C1 segment of cervical spinal cord (tissue), 14 donors: ENCODE results near the gene RNF208.

ENCODE experiments used
- DNase-seq, 14 donors: peaks; one replicate each; lab custom pipeline; 2025; lab: John Stamatoyannopoulos, UW

The RNF208 gene

DNA sequence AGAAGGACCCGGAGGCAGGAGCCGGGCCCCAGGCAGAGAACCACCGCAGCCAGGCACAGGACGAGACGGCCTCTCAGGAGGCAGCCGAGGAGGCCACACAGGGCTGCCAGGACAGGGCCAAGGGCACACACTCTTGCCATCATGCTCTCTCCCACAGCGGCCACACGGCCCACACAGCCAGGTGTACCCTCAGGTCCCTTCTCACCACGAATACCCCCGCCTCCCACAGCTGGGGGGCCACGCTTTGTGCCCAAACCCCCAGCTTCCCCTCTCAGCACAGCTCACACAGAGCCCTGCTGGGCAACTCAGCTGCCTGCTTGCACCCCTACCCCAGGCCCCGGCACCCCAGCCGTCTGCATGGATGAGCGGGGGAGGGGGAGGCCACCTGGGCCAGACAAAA lies 28.3 kb downstream of the RNF208 start:
- no peak for DNase-seq

DNA sequence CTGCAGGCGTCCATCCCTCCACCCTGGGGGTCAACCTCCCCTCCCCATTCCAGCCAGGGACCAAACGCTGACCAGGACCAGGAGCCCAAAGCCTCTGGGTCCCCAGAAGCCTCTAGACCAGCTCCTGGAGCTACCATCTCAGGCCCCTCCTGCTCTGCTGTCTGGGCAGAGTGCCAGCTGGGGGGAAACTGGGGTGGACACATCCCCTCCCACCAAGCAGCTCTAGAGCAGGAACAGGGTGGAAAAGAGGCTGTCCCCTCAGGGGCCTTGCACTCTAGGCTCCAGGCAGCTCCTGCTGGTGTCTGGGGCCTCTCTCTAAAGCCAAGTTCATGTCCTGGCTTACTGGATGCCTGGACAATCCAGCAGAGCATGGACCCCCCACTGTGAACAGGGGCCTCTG lies 29.2 kb downstream of the RNF208 start:
- no peak for DNase-seq

DNA sequence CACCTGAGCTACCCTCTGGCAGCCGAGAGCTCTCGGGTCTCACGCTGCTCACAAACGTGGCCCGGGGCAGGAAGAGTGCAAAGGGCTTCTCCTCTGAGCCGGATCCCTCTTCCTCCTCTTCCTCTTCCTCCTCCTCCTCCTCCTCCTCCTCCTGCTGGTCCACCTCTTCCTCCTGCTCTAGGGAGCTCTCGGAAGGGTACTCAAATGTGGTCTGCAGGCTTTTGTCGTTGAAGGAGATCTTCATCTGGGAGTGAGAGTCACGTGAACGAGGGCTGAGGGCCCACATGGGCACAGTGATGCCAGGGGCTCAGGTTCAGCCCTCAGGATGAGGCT lies 29.6 kb downstream of the RNF208 start:
- DNase-seq, result no peak

DNA sequence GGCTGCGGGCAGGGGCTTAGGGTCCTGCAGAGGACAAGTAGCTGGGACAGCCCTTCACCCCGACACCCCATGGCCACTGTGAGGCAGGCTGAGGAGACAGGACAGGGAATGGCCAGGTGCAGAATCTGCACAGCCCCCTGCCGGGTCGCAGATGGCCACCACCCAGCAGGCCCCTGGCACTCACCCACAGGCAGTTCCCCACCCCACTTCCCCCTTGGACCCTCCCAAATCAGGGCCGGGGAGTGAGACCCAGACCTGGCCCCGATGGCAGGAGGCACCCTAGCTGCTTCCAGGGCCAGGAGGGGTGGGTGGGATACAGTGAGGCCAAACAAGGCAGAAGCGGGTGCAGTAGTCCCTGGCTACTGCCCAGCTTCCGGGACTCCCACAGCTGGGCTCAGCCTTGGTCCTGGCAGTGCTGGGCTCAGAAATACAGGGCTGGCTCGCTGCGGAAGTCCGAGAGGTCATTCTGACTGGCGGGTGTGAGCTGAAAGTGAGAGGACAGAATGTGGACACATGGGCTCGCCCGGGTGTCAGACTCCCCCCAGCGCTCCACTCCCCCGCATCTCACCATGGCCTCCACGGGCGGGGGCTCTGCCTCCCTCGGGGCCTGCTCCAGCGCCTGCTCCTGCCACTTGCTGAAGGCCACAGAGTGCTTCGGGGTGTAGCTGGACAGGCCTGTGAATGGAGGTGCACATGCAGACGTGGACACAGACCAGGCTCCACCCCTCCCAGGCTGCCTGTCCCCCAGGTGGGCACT lies 30.2 kb downstream of the RNF208 start:
- DNase-seq, result peak in 10 of 14 donors; percentile 29 to 79 (median 46)

DNA sequence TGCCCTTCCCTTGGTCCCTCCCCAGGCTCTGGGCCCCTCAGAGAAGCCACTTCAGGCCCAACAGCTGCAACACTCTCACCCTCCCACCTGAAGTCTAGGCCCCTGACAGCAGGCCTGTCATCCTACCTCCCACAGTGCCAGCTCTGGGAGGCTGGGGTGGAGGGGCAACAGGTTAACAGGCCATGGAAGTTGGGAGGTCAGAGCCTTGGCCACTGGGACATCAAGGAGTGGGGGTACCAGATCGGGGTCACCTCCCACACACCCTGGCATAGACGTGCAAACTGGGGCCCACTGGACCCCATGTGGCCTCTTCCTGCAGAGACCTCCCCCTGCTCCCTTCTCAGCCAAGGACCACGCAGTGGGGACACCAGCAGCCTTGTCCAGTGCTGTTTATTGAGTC lies 30.8 kb downstream of the RNF208 start:
- no peak for DNase-seq

DNA sequence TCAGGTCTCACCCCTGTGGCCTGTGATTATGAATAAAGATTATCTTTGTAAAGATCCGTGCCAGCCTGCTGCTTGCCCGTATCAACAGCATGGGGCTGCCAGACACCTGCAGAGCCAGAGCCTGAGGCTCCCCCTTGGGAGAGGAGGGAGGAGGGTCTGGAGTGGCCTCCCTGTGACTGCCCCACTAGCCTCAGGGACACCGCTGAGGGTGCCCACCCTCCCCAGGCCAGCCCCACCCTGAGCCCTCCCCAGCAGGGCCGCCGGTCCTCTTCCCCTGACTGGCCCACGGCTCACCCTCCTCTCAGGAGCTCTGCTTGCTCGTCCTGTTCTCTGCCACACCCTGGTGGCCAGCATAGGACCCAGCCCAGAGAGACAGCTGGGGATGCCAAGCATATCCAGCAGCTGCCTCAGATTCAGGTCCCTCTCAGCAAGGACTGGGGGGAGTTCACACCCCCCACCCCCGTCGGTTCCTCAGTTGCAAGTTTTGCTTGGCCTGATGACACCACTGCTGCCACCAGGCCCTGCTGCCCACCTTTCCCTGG lies 31.7 kb downstream of the RNF208 start:
- DNase-seq, result peak in 1 of 14 donors; percentile 15

DNA sequence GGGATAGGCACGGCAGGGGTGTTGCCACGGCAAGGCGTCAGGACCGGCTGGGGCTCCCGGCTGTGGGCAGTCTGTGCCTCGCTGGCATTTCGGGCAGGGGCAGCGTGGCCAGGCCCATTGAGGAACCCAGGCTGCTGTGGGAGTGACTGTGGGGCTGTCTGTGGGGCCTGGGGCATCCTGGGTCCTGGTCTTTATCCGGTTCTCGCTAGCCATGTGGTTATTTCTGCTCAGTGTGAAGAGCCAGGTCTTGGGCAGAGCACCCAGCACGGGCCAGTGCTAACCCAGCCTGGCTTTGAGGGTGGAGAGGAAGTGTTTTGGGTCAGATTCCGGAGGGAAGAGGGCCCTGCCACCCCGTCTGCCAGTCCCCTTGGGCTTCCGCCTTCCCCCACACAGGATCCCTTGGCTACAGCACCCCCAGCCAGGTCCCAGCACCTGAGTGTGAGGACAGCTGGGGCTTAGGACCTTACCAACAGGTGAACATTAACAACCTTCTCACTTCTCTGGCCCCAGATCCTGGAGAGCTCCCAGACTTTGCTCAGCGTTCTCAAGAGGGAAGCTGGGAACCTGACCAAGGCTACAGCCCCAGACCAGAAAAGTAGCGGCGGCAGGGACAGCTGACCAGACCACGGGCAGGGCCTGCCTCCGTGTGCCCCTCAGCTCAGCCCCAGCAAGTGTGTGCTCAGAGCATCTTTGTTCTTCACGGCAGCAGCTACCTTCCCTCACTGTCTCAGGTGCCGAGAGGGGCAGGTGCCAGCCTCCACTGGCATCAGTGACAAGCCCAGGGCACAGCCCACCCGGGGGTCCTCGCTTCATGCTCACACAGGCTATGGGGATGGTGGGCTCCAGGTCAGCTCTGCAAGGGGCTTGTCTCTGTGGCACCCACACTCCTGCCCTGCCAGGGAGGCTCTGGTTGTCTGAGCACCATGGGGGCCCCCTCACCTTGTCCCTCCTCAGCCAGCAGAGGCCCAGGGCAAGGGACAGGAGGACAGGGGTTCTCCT lies 32.4 kb downstream of the RNF208 start:
- no peak for DNase-seq

DNA sequence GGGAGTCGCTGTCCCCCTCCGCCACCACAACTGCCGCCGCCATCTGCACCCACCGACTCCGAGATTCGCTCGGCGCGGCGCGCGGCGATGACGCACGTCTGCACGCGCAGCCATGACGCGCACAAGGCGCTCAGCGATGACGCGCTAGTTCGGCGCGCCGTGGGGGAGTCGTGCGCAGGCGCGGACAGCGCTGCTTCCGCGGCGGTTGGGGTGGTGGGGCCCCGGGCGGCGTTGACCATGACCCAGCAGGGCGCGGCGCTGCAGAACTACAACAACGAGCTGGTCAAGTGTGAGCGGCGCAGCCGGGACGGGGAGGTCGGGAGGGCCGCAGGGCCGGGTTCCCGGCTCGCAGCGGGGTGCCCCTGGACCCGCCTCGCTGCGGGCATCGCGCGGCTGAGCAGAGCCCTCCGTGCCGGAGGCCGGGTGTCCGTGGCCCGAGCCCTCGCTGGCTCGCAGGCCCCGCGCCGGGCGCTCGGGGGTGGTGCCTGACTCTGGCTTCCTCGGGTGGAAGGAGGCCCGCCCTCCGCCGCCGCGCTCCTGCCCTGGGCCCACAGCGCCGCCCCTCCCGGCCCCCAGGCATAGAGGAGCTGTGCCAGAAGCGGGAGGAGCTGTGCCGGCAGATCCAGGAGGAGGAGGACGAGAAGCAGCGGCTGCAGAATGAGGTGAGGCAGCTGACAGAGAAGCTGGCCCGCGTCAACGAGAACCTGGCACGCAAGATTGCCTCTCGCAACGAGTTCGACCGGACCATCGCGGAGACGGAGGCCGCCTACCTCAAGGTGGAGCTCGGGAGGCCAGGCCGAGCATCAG lies 33.3 kb downstream of the RNF208 start, which contains the start of the genes ANAPC2 and SSNA1:
Gene ANAPC2 (minus strand): TSS at position 71 of the 807 bp plus-strand sequence. CDS start 28 bp downstream, at position 43.
Gene SSNA1 (plus strand): TSS at position 187 of the 807 bp plus-strand sequence. CDS start 51 bp downstream, at position 238.
- peak; percentile 65 to 97 (median 91) for DNase-seq

DNA sequence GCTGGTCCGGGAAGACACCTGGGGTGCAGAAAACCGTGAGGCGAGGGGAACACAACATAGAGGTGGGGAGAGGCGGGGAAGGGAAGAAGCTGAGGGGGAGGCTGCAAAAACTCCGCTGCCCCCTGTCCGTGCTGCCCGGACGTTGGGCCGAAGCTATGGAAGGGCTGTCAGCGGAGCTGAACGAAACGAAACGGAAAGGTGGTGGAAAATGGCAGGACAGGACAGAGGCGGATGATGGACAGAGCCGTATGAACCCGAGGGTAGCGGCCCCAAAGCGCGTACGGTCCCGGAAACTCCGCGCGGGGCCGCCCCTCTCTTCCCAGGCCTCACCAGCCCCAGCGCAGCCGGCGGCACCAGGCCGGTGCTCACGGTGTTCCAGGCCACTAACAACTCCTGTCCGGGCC lies 34.0 kb downstream of the RNF208 start:
- DNase-seq, result peak in 1 of 14 donors; percentile 43

DNA sequence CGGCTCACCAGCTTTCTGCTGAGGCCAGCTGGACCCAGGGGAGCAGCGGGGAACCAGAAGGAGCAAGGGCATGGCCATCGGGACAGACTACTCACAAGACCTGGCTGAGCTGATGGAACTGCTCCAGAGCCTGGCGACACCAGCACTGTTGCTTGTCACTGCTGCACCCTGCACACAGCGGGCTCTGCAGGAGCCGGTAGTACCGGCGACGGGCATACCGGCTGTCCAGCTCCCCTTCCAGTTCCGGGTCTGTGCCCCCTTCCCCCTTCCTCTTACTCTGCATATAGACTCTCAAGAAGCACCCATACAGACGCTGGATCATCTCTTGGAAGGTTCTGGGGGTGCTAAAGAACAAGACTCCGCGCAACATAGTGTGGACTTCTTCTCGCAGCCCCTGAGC lies 34.7 kb downstream of the RNF208 start:
- DNase-seq, result no peak

DNA sequence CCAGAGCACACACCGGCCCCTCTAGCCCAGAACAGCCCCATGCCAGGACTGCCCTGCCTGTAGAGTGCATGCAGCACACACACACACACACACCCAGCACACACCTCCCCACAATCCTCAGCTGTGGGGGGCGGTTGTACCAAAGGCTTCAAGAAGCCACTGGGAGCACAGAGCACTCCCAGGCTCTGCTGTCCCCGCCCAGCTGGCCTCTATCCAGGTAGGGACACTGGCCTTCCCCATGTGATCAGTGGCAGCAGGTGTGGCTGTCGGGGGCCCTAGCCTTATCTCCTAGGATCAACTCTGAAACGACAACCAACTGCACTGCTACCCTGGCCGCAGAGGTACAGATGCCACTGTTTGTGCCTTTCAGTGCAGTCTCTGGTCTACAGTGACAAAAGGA lies 35.7 kb downstream of the RNF208 start:
- no peak for DNase-seq

DNA sequence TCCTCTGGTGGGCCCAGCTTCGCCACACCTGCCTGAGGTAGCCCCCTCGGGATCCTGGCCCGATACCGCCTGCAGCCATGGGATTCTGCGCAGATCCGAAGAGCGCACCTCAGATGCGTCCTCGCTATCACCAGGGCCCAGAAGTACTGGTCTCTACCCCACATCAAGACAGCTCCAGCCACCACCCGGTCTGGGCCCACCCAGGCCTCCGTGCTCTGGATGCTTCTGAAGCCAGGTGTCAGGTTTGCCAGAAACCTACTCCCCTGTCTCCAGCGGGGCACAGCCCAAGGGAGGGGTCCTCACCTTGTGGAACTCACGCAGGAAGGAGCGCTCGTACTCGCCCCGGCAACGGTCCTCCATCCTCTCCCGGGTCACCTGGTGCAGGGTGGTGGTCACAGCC lies 36.1 kb downstream of the RNF208 start:
- DNase-seq, result no peak

DNA sequence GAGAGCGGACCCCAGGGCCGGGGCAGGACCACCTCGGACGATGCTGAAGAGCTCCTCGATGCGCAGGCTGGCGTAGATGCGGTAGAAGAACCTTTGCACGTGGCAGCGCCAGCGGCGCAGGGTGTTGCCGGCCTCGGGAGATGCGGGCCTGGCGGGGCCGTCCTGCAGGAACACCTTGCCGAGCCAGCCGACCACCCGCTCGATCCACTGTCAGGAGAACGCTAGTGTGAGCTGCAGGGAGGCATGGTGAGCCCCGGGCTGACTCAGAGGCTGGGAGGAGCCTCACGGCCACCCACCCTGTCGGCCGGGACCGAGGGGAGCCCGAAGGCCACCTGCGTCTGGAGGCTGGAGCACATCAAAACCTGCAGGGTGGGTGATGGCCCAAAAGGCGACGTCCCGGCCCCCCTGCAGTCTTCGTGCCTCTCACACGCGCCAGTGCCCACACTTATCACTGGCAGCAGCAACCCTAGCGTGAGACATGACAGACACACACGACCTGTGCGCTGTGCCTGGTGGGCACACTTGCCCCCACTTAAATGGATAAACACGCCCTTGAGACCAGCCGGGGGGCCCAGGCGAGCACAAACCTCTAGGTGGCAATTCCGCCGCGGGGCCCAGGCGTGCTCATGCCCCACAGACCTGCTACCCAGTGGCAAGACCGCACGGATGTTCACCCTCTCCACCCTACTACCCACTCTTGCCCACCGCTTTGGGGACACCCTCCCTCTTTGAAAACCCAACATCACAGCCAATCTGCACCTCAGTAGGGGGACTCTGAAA lies 37.0 kb downstream of the RNF208 start:
- no peak for DNase-seq

DNA sequence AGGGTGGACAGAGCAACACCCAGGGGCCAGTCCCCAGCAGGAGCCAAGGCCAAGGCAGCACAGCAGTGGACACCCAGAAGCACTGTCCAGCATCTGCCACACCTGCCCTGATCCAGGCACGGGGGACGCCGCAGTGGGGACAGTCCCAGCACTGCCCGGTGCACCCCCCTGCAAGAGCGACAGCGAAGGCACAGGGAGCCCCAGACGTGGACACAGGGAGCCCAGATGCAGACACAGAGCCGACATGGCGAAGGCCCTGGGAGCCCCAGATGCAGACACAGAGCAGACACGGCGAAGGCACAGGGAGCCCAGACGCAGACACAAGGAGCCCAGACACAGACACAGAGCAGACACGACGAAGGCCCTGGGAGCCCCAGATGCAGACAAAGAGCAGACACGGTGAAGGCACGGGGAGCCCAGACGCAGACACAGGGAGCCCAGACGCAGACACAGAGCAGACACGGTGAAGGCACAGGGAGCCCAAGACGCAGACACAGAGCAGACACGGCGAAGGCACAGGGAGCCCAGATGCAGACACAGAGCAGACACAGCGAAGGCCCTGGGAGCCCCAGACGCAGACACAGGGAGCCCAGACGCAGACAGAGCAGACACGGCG lies 38.0 kb downstream of the RNF208 start:
- no peak for DNase-seq

DNA sequence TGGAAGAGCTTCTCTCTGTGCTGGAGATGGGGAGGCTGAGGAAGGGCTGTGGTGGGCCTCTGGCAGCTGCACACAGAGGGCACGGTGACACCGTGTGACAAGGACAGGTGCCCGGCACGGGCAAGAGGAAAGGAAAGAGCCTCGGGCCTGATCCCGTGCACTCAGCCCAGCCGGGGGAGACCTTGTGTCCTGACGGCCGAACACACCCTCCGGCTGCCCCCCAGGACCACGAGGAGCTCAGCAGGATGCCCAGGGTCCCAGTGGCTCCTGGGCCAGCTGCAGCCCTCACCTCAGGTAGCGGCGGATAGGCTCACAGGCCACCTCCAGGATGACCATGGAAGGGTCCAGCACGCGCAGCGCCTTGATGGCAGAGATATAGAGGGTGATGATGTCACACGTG lies 39.2 kb downstream of the RNF208 start:
- DNase-seq, result no peak

DNA sequence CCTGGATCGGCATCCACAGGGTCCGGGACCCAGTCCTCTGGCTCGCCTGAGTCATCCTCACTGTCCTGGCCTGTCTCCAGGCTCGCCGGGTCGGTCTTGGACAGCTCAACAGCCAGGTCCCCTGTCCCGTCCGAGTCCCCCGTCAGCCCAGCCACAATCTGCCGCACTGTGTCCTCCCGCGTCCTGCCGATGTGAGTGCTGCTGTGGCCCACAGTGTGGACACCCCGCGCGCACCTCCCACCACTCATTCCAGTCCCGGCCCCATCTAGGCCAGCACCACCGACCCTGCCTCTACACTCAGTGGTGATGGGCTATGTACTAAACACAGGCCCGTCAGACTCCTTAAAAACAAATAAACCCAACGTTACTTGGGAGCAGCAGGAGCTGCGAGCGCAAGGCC lies 40.4 kb downstream of the RNF208 start:
- DNase-seq, result no peak

DNA sequence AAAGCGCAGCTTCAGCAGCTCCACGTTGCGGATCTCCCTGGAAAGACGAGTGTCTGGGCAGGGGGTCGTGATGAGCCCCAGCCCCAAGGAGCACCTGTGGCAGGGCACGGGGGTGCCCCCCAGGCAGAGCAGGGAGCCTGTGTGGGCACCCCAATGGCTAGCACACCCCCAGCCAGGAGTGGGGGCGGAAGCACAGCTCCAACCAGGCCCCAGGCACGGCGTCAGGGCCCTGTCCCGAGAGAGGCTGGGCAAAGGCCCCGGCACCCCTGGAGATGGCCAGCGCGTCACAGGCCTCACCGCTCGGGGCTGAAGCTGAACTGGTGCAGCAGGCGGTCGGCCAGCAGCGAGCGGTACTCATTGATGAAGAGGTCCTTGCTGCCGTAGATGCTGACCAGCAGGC lies 41.5 kb downstream of the RNF208 start:
- DNase-seq, result no peak

DNA sequence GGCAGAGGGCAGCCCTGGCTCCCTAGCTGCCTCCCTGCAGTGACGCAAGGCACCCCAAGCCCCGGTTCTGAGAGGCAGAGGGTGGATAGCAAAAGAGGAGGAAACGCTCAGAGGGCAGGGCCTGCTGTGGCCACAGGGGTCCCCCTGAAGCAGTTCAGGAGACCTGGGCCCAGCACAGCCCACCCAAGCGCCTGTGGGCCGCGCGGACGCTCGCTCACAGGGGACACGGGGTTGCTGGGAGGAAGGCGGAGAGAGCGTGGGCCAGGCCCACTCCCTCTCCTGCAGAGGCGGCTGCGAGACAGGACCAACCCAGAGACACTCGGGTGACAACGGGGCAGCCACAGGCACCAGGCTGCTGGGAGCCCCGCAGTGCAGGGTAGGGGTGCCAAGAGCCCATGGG lies 42.3 kb downstream of the RNF208 start:
- no peak for DNase-seq

DNA sequence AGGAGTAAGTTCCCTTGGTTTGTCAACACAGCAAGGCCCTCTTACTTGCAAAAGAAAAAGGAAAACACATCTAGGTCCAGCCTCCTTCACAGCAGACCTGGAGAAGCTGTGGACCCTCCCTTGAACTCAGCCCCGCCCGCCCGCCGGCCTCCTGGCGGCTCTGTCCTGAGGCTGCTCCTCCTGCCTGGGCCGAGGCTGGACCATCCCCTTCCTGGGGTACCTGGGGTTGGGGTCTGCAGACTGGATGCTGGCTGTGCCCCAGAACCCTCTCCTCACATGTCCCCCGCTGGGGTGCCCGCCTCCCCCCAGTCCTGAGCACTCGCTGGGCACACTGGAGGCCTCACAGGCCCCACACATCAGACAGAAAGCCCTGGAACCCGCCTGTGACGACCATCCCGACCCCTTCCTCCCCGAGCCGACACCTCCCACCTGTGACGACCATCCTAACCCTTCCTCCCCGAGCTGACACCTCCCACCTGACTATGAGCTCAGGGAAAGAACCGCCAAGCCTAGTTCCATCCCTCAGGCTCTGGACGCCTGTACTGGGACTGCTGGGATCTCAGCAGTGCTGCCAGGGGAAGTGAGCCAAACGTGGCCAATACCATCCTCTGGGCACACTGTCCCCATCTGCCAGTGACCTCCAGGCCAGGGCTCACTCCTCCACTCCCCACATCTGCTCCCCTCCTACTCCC lies 43.0 kb downstream of the RNF208 start:
- no peak for DNase-seq
